Coronary artery (tissue), 2 donors: ENCODE results near the gene MYH7B.

Source experiments
- DNase-seq: peaks from one replicate; pipeline ENCODE4 v3.0.0-alpha.2; 2017; ENCODE audit warnings: low spot score
- H3K27ac ChIP-seq, 2 donors: fragments of 200-600 bp; sonication (generic); one replicate each; pipeline ENCODE4 v1.5.1; 2016 to 2019
- H3K4me3 ChIP-seq: fragments of 200-600 bp; sonication (generic); 2 replicates; pipeline ENCODE4 v1.5.1; 2016; ENCODE audit warnings: mild to moderate bottlenecking, moderate library complexity
- CTCF ChIP-seq: fragments of 200-600 bp; sonication (generic); IDR thresholded peaks from one replicate; pipeline ENCODE4 v1.5.1; 2019; ENCODE audit warnings: antibody characterized with exemption

MYH7B gene

GRCh38 chr20:34952671-34953070, 3.0 kb upstream of the MYH7B start:
- H3K27ac ChIP-seq, result no peak overlapping the region
- H3K4me3 ChIP-seq, result no peak overlapping the region
- DNase-seq, result no peak
- no peak for TF ChIP-seq CTCF

DNA sequence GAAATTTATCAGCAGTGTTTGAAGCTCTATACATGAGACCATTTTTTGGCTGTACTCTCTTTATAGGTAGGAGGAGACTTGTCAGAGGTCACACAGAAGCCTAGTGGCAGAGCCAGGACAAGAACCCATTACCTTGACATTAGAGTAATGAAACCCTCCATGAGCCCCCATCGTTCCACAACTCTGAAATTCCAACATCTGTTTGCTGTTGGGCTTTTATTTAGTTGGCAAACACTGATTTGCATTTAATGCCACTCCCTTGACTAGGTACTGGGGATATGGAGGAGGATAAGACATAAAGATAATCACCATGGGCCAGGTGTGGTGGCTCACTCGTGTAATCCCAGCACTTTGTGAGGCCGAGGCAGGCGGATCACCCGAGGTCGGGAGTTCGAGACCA, 1.7 kb upstream of the MYH7B start:
- Histone ChIP-seq H3K4me3 (no peak overlapping the region), H3K27ac (no peak overlapping the region)
- no peak for TF ChIP-seq CTCF
- no peak for DNase-seq

GRCh38 chr20:34954904-34955230, 801 bp upstream of the MYH7B start:
- no peak for TF ChIP-seq CTCF
- DNase-seq, result peak; percentile 70
- peak overlapping the region; percentile 69 to 97 for H3K27ac ChIP-seq
- H3K4me3 ChIP-seq, result peak overlapping the region; percentile 89

- peak overlapping the region; percentile 89 for H3K4me3 ChIP-seq
- no peak for TF ChIP-seq CTCF
- H3K27ac ChIP-seq, result peak overlapping the region; percentile 69 to 97
- DNase-seq, result no peak
These were observed 382 bp downstream of the MYH7B start for GRCh38 chr20:34956041-34956458.

DNA sequence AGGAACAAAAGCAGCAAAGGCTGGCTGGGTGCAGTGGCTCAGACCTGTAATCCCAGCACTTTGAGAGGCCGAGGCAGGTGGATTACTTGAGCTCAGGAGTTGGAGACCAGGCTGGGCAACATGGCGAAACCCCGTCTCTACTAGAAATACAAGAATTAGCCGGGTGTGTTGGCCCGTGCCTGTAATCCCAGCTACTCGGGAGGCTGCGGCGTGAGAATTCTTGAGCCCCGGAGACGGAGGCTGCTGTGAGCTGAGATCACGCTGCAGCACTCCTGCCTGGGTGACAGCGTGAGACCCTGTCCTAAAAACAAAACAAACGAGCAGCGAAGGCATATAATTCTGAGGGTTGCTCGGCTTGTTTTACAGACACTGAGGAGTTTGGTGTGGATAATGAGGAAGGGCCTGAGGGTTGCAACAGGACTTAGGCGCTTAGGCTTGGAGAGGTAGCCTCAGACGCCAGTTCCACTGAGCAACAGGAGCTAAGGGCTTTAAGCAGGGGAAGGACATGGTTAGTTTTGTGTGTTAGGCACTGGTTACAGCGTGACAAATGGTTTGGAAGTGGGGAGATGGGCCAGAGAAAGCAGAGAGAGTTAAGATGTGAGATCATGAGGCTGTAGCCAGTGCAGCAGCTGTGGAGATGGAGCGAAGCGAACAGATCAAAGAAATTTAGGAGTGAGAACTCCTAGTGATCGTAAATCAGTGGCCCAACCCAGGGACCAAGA, 1.2 kb downstream of the MYH7B start:
- no peak for TF ChIP-seq CTCF
- H3K4me3 ChIP-seq, result no peak overlapping the region
- DNase-seq, result peak; percentile 69
- no peak overlapping the region for H3K27ac ChIP-seq

GRCh38 chr20:34964486-34964885, 8.8 kb downstream of the MYH7B start:
- DNase-seq, result no peak
- H3K27ac ChIP-seq, result no peak overlapping the region
- no peak for TF ChIP-seq CTCF
- H3K4me3 ChIP-seq, result no peak overlapping the region

GRCh38 chr20:34965051-34965450, 9.4 kb downstream of the MYH7B start:
- DNase-seq, result no peak
- Histone ChIP-seq H3K27ac (no peak overlapping the region), H3K4me3 (no peak overlapping the region)
- no peak for TF ChIP-seq CTCF
